ENCODE data around the gene SEZ6L.

DNA sequence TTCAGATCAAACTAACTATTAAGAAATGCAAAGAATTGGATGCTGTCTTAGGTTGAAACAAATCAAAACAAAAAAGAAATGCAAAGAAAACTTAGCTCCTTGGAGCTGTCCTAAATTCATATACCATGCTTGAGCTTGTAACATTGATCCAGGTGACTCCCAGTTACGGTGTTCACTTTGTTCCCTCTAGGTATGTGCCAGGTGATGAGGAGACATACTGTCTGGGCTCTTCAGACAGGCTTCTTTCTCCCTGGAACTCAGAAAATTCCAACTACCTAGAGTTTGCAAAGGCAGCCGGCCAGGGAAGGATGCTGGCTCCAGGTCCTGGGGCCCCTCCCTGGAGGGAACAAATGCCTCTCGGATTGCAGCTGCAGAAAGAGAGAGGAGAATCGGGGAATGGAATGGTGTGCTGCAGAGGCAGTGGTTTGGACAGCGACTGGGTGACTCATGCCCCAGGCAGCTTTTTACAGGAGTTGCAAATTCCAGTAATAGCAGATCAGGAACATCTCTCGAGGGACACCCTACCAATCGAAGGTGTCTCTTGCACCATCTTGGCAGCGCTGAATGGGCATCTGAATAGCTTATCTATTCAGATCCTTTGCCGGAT is 247.5 kb downstream of the SEZ6L start:
- TF ChIP-seq POLR2A (IDR thresholded peaks at IDR 0.05), result no peak
- TF ChIP-seq, protein P1, sequence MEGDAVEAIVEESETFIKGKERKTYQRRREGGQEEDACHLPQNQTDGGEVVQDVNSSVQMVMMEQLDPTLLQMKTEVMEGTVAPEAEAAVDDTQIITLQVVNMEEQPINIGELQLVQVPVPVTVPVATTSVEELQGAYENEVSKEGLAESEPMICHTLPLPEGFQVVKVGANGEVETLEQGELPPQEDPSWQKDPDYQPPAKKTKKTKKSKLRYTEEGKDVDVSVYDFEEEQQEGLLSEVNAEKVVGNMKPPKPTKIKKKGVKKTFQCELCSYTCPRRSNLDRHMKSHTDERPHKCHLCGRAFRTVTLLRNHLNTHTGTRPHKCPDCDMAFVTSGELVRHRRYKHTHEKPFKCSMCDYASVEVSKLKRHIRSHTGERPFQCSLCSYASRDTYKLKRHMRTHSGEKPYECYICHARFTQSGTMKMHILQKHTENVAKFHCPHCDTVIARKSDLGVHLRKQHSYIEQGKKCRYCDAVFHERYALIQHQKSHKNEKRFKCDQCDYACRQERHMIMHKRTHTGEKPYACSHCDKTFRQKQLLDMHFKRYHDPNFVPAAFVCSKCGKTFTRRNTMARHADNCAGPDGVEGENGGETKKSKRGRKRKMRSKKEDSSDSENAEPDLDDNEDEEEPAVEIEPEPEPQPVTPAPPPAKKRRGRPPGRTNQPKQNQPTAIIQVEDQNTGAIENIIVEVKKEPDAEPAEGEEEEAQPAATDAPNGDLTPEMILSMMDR (IDR thresholded peaks at IDR 0.05), result no peak
- peak in 1 of 2 donors; percentile 19 for TF ChIP-seq EP300 (IDR thresholded peaks at IDR 0.05)
